GM08714 (cell line): Measurements from ENCODE around the gene CD34.
"Not testable (repeated sequence)": the region's sequence is repeated elsewhere in the genome, so short reads cannot be mapped to it uniquely, and the experiment has no call there.

ENCODE experiments used
- H3K4me3 ChIP-seq: fragments of 200-500 bp; sonication (Bioruptor generic); 2 replicates; pipeline ENCODE4 v1.5.1; 2014; ENCODE audit warnings: mild to moderate bottlenecking, low read length, inconsistent platforms
- ZNF274 ChIP-seq: IDR thresholded peaks from 2 replicates; pipeline ENCODE4 v1.6.1; 2012; ENCODE audit warnings: mild to moderate bottlenecking, low read depth, low read length

Gene CD34

GRCh38 chr1:207944571-207944970 is 33.6 kb upstream of the CD34 start:
- H3K4me3 ChIP-seq: no peak overlapping the region
- TF ChIP-seq ZNF274: no peak

- H3K4me3 ChIP-seq: not testable (repeated sequence)
Measured at GRCh38 chr1:207942337-207942741, 31.4 kb upstream of the CD34 start.

DNA sequence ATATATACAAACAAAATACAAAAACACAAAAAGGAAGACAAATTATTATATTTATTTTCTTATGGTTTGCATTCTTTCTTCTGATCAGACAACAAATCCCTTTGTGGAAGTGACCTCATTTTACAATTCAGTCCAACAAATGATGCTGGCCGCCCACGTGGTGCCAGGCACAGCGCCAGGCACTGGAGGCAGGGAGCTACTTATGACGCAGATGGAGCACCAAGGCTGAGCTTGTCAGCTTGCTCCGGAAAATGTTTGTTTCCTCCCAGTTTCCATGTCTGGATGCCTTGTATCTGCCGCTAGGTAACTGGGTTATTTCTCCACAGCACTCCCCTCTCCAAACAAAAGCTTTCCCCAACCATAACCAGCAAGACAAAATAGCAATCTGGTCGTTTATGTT is 30.7 kb upstream of the CD34 start:
- TF ChIP-seq ZNF274: no peak
- H3K4me3 ChIP-seq: no peak overlapping the region

- TF ChIP-seq ZNF274: no peak
- no peak overlapping the region for H3K4me3 ChIP-seq
Measured at GRCh38 chr1:207938016-207938415, 27.1 kb upstream of the CD34 start.

DNA sequence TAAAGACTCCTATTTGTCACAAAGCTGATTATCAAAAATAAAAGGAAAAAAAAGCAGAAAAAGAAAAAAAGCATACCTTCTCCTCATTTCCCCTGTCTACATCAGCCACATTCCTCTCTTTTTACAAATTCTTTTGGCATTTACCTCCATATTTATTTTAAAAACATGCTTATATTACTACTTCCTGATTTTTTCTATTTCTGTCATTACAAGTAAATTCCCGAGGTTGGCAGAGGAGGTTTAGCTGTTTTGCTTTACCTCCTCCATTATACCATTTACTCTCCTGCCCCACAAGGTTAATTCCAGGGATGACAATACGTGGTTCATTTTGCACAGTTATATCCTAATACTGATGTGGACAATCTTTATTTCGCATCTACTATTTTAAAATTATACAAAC is 26.3 kb upstream of the CD34 start:
- TF ChIP-seq ZNF274: no peak
- H3K4me3 ChIP-seq: no peak overlapping the region

DNA sequence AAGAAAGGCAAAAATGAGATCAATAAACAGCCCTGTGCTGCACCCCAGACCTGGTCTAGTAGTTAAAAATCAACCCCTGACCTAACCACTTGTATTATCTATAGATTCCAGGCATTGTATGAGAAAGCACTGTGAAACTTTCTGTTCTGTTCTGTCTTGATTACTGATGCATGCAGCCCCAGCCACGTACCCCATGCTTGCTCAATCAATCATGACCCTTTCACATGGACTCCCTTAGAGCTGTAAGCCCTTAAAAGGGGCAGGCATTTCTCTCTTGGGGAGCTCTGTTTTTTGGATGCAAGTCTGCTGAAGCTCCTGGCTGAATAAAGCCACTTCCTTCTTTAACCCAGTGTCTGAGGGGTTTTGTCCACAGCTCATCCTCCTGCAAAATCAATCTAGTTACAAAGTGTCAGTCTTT is 24.2 kb upstream of the CD34 start:
- TF ChIP-seq ZNF274: no peak
- no peak overlapping the region for H3K4me3 ChIP-seq

DNA sequence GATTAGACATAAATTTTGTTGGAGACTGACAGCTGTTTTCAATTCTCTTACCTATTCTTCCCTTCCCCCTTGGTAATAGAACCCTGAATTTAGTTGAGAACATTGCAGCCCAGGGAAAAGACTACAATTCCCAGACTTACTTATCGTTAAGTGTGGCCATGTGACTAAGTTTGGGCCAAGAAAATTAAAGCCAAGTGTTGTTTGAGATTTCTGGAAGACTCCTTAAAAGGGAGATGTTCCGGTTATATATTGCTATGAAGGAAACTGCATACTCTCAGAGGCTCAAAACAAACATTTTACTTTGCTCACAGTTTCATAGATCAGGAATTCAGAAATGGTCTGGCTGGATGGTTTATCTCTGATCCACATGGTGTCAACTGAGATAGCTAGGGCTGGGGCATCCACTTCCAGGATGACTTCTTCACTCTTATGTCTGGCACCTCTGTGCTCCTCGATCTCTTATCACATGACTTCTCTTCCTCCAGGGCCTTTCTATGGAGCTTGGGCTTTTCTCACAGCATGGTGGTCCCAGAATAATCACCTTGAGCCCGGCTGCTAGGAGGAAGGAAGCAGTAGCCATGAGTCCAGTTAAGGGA is 22.4 kb upstream of the CD34 start:
- TF ChIP-seq ZNF274: no peak
- no peak overlapping the region for H3K4me3 ChIP-seq

- H3K4me3 ChIP-seq: no peak overlapping the region
- TF ChIP-seq ZNF274: no peak
Measured at GRCh38 chr1:207926984-207927383, 16.1 kb upstream of the CD34 start.

GRCh38 chr1:207925969-207926368 is 15.0 kb upstream of the CD34 start:
- not testable (repeated sequence) for H3K4me3 ChIP-seq

- TF ChIP-seq ZNF274: no peak
- H3K4me3 ChIP-seq: no peak overlapping the region
Measured at GRCh38 chr1:207925210-207925609, 14.3 kb upstream of the CD34 start.

GRCh38 chr1:207923561-207923960 is 12.6 kb upstream of the CD34 start:
- no peak for TF ChIP-seq ZNF274
- H3K4me3 ChIP-seq: no peak overlapping the region

DNA sequence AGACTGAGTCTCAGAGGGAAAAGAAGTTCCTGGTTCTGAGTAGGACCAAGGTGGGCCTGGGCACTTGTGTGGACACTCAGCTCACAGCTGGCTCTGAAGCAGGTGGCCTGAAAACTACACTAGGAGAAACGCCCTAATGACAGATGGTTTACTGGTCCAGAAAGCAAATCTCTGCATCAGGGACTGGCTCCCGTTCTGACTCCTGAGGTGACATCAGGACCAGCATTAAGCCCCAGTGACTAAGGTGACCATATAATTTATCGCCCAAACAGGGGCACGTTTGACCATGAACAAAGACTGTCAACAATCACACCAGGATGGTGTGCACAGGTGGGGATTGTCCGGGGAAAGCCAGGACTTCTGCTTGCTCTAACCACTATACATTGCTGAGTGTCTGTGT is 12.2 kb upstream of the CD34 start:
- no peak for TF ChIP-seq ZNF274
- H3K4me3 ChIP-seq: no peak overlapping the region

DNA sequence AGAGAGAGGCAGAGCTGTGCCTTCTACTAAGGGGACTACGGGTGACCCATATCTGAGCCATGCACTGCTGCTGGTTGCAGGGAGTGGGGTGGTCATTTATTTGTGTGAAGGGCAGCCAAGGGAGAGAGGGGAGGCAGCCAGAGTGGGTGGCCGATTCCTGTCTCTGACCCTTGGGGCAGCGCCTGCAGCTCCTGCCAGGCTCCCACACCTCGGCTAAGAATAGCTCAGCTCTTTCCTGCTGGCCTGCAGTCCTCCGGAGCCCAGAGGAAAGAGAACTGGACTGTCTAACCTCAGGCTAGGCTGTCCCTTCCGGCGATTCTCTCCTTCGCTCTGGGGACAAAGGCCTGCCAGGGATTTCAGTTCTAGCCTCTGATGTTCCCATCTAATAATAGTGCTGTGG is 11.6 kb upstream of the CD34 start:
- TF ChIP-seq ZNF274: no peak
- no peak overlapping the region for H3K4me3 ChIP-seq

- TF ChIP-seq ZNF274: no peak
- H3K4me3 ChIP-seq: no peak overlapping the region
Measured at GRCh38 chr1:207921321-207921720, 10.4 kb upstream of the CD34 start.

DNA sequence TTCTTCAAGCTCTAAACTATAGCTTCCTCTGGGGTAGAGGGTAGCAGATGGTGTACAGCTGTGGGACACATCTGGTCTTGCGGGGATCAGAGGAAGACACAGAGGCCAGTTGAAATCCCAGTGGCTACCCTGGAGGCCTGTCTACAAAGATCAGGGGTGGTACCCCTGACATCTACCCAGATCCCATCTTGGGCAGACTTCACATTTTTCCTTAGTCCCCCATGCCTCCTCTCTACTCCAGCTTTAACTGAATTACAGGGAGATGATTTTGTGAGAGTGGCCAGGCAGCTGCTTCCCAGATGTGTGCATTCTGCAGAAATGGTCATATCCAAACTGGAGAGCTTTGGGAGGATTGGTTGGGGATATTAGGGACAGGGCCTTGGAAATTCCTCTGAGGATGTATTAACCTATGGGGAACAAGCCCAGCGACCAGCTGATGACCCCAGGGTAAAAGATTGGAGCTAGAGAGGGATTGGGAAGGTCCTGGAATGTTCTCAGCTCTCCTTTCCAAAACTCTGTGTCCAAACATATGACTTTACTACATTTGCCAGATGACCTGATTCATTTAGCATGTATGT is 9.6 kb upstream of the CD34 start:
- H3K4me3 ChIP-seq: no peak overlapping the region

DNA sequence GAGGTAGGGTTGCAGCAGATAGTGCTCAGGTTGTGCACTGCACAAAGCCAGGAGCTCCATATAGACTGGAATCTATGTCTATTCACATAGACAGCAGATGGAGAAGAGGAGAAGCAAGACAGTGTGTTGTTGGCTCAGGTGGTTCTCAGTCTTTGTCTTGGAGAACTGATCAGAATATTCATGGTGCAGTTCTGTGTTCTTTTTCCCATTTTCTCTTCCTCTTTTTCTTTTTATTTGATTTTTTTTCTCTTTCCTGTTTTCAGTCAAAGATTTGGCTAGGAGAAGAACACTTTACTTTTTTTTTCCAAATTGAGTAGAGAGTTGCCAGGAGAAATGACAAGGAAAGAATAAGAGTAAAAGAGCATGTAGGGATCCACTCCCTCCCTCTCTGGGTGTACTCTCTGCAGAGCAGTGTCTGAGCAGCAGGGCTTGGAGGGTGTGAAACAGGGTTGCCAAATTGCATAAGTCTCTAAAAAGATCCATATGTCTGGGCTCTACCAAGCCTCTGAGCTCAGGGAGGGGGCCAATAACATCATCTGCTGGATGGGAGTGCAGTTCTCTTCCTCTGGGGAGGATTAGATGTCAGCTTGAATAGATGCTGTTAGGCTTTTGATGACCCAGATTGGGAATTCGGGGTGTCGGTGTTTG is 8.7 kb upstream of the CD34 start:
- H3K4me3 ChIP-seq: no peak overlapping the region

More for the DNA sequence above, 9.6 kb upstream of the CD34 start:
- TF ChIP-seq ZNF274: no peak

More for the DNA sequence above, 8.7 kb upstream of the CD34 start:
- no peak for TF ChIP-seq ZNF274
